ENCODE results near the gene WDR77. TPM values are rescaled to one million over a fixed set of nuclear protein-coding genes. Genes with fewer than 3 reads are reported as not detected.

The WDR77 gene
- total RNA-seq, 1 experiment from 2014 or later: 42.5 TPM

GRCh38 chr1:111489604-111490003 is 40.5 kb upstream of the WDR77 start (continued):
- TF ChIP-seq EZH2phosphoT487 (IDR thresholded peaks at IDR 0.05; ENCODE audit: borderline replicate concordance) (no peak), ZNF274 (IDR thresholded peaks at IDR 0.05; ENCODE audit: low read depth, low read length) (no peak), JUND (IDR thresholded peaks at IDR 0.05) (no peak), ATF3 (IDR thresholded peaks at IDR 0.05) (no peak)
- TF ChIP-seq, protein P1, sequence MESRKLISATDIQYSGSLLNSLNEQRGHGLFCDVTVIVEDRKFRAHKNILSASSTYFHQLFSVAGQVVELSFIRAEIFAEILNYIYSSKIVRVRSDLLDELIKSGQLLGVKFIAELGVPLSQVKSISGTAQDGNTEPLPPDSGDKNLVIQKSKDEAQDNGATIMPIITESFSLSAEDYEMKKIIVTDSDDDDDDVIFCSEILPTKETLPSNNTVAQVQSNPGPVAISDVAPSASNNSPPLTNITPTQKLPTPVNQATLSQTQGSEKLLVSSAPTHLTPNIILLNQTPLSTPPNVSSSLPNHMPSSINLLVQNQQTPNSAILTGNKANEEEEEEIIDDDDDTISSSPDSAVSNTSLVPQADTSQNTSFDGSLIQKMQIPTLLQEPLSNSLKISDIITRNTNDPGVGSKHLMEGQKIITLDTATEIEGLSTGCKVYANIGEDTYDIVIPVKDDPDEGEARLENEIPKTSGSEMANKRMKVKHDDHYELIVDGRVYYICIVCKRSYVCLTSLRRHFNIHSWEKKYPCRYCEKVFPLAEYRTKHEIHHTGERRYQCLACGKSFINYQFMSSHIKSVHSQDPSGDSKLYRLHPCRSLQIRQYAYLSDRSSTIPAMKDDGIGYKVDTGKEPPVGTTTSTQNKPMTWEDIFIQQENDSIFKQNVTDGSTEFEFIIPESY (IDR thresholded peaks at IDR 0.05; ENCODE audit: extremely low read depth, insufficient replicate concordance, low read length): no peak

GRCh38 chr1:111488669-111489068 is 39.6 kb upstream of the WDR77 start:
- H3K27ac ChIP-seq (ENCODE audit: low read depth, low read length): no peak overlapping the region
- no peak for TF ChIP-seq ZFX (IDR thresholded peaks at IDR 0.05)
- TF ChIP-seq RAD21 (IDR thresholded peaks at IDR 0.05; ENCODE audit: low read depth): no peak
- no peak for TF ChIP-seq SP1 (IDR thresholded peaks at IDR 0.05; ENCODE audit: low read depth)
- no peak for TF ChIP-seq SIN3A (IDR thresholded peaks at IDR 0.05; ENCODE audit: low read depth)
- TF ChIP-seq, protein P2, sequence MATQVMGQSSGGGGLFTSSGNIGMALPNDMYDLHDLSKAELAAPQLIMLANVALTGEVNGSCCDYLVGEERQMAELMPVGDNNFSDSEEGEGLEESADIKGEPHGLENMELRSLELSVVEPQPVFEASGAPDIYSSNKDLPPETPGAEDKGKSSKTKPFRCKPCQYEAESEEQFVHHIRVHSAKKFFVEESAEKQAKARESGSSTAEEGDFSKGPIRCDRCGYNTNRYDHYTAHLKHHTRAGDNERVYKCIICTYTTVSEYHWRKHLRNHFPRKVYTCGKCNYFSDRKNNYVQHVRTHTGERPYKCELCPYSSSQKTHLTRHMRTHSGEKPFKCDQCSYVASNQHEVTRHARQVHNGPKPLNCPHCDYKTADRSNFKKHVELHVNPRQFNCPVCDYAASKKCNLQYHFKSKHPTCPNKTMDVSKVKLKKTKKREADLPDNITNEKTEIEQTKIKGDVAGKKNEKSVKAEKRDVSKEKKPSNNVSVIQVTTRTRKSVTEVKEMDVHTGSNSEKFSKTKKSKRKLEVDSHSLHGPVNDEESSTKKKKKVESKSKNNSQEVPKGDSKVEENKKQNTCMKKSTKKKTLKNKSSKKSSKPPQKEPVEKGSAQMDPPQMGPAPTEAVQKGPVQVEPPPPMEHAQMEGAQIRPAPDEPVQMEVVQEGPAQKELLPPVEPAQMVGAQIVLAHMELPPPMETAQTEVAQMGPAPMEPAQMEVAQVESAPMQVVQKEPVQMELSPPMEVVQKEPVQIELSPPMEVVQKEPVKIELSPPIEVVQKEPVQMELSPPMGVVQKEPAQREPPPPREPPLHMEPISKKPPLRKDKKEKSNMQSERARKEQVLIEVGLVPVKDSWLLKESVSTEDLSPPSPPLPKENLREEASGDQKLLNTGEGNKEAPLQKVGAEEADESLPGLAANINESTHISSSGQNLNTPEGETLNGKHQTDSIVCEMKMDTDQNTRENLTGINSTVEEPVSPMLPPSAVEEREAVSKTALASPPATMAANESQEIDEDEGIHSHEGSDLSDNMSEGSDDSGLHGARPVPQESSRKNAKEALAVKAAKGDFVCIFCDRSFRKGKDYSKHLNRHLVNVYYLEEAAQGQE (IDR thresholded peaks at IDR 0.05; ENCODE audit: low read depth): no peak
- TF ChIP-seq, protein P1 (IDR thresholded peaks at IDR 0.05; ENCODE audit: extremely low read depth, insufficient replicate concordance, low read length): no peak
- no peak for TF ChIP-seq EZH2 (IDR thresholded peaks at IDR 0.05)
- no peak for TF ChIP-seq ZNF274 (IDR thresholded peaks at IDR 0.05; ENCODE audit: low read depth, low read length)
- TF ChIP-seq POLR2AphosphoS5 (IDR thresholded peaks at IDR 0.05; ENCODE audit: low read depth, low read length): no peak
- TF ChIP-seq, protein P3, sequence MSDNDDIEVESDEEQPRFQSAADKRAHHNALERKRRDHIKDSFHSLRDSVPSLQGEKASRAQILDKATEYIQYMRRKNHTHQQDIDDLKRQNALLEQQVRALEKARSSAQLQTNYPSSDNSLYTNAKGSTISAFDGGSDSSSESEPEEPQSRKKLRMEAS (IDR thresholded peaks at IDR 0.05): no peak
- no peak for TF ChIP-seq JUND (IDR thresholded peaks at IDR 0.05)
- TF ChIP-seq ELF1 (IDR thresholded peaks at IDR 0.05; ENCODE audit: borderline replicate concordance, low read depth): no peak
- H3K27me3 ChIP-seq (ENCODE audit: insufficient read depth, low read length): no peaks in the 10 kb centered on the region
- no peak overlapping the region for H3K4me3 ChIP-seq (replicated peaks in 1 of 2; ENCODE audit: low read depth in 1 of 2, low read length in 2 of 2)
- CTCF ChIA-PET: no interaction called here
- no peaks in the 10 kb centered on the region for H3K4me1 ChIP-seq (ENCODE audit: control insufficient read depth in 1 of 2, insufficient read depth in 2 of 2, low read length in 2 of 2)
- intact Hi-C loops (cut with micrococcal nuclease): no loop called here
- no TSS peak for BruUV-seq (replicated peaks)
- POLR2A ChIA-PET: no interaction called here
- no peaks in the 10 kb centered on the region for H3K9me3 ChIP-seq (ENCODE audit: control insufficient read depth in 1 of 2, insufficient read depth in 1 of 2, low read depth in 1 of 2, low read length in 2 of 2)
- no peak overlapping the region for H2AFZ ChIP-seq (ENCODE audit: low read depth, low read length, poor library complexity, severe bottlenecking)
- RAD21 ChIA-PET (ENCODE audit: low non-redundant PET in 1 of 2, low total read pairs in 2 of 2, uncharacterized antibody in 2 of 2, unreplicated experiment in 2 of 2): no interaction called here
- DNase-seq (ENCODE audit: low read depth, low spot score) (no peak), ATAC-seq (no peak)
- no peaks in the 10 kb centered on the region for H3K9me2 ChIP-seq (ENCODE audit: insufficient read depth)
- H4K20me1 ChIP-seq (ENCODE audit: insufficient read depth): no peaks in the 10 kb centered on the region
- no peaks in the 10 kb centered on the region for H3K36me3 ChIP-seq (ENCODE audit: control insufficient read depth in 1 of 2, insufficient read depth in 2 of 2, low read length in 2 of 2)
- H3K9ac ChIP-seq (ENCODE audit: low read length): no peak overlapping the region
- no peaks in the 10 kb centered on the region for H3K79me2 ChIP-seq (ENCODE audit: insufficient read depth, low read length)
- H3K4me2 ChIP-seq (ENCODE audit: low read length): no peak overlapping the region
